Measurements from ENCODE around the gene RIMS3. TPM values are rescaled to one million over a fixed set of nuclear protein-coding genes. Genes with fewer than 3 reads are reported as not detected.

RIMS3 gene
- total RNA-seq, 1 donor from 2014 or later: 43.9 TPM

- intact Hi-C loops (cut with DNase I): no loop called here
- H3K27me3 ChIP-seq: no peaks in the 10 kb centered on the region
- H3K4me1 ChIP-seq: peaks cover 0 to 9% of the 10 kb centered on the region in 2 donors
- no peak for TF ChIP-seq CTCF (IDR thresholded peaks at IDR 0.05)
- no peaks in the 10 kb centered on the region for H3K9me3 ChIP-seq
- H3K27ac ChIP-seq: no peak overlapping the region
- H3K36me3 ChIP-seq: no peaks in the 10 kb centered on the region
- no peak overlapping the region for H3K4me3 ChIP-seq
- no peak for DNase-seq (ENCODE audit: low spot score in 2 of 2)
These were observed 13.9 kb upstream of the RIMS3 start for GRCh38 chr1:40679165-40679953.

- Histone ChIP-seq H3K4me3 (no peak overlapping the region), H3K4me1 (peaks cover 0 to 9% of the 10 kb centered on the region in 2 donors), H3K27me3 (no peaks in the 10 kb centered on the region), H3K27ac (no peak overlapping the region), H3K9me3 (no peaks in the 10 kb centered on the region), H3K36me3 (no peaks in the 10 kb centered on the region)
- intact Hi-C loops (cut with DNase I): no loop called here
- DNase-seq (ENCODE audit: low spot score in 2 of 2): no peak
- no peak for TF ChIP-seq CTCF (IDR thresholded peaks at IDR 0.05)
These were observed 11.0 kb upstream of the RIMS3 start for GRCh38 chr1:40676501-40676900.

- Histone ChIP-seq H3K4me3 (no peak overlapping the region), H3K9me3 (no peaks in the 10 kb centered on the region), H3K27me3 (no peaks in the 10 kb centered on the region), H3K4me1 (peaks cover 0 to 9% of the 10 kb centered on the region in 2 donors), H3K27ac (no peak overlapping the region), H3K36me3 (no peaks in the 10 kb centered on the region)
- intact Hi-C loops (cut with DNase I): no loop called here
- no peak for DNase-seq (ENCODE audit: low spot score in 2 of 2)
- TF ChIP-seq CTCF (IDR thresholded peaks at IDR 0.05): no peak
These were observed 8.0 kb upstream of the RIMS3 start for GRCh38 chr1:40673452-40673851.

GRCh38 chr1:40668769-40669525 is 3.5 kb upstream of the RIMS3 start:
- peak in 1 of 2 donors; percentile 85 for DNase-seq (ENCODE audit: low spot score in 2 of 2)
- TF ChIP-seq CTCF (IDR thresholded peaks at IDR 0.05): peak; percentile 78 to 98 (median 96)
- H3K4me3 ChIP-seq: peak overlapping the region in 1 of 2 donors; percentile 45
- no peaks in the 10 kb centered on the region for H3K36me3 ChIP-seq
- H3K9me3 ChIP-seq: no peaks in the 10 kb centered on the region
- peaks cover 0 to 11% of the 10 kb centered on the region in 2 donors for H3K4me1 ChIP-seq
- no peaks in the 10 kb centered on the region for H3K27me3 ChIP-seq
- no peak overlapping the region for H3K27ac ChIP-seq
- intact Hi-C loops (cut with DNase I): loop anchor here (1.0 to 5.0 kb wide), 2 partner anchors 57 to 137 kb away; partner anchors contain the start of gene ZNF684

GRCh38 chr1:40664791-40665190 is 691 bp downstream of the RIMS3 start:
- Histone ChIP-seq H3K9me3 (no peaks in the 10 kb centered on the region), H3K36me3 (no peaks in the 10 kb centered on the region), H3K27me3 (no peaks in the 10 kb centered on the region), H3K27ac (peak overlapping the region; percentile 77 to 86), H3K4me3 (peak overlapping the region; percentile 80 to 96), H3K4me1 (peaks cover 4 to 22% of the 10 kb centered on the region in 2 donors)
- DNase-seq (ENCODE audit: low spot score in 2 of 2): no peak
- no peak for TF ChIP-seq CTCF (IDR thresholded peaks at IDR 0.05)
- intact Hi-C loops (cut with DNase I): loop anchor here (1.0 to 5.0 kb wide), 2 partner anchors 27 to 132 kb away; partner anchors contain the start of genes NFYC and ZNF684

Measured in ascending aorta (tissue), 2 donors.